ENCODE results near the gene SOWAHB. TPM values are rescaled to one million over a fixed set of nuclear protein-coding genes. Genes with fewer than 3 reads are reported as not detected.

Gene SOWAHB
- total and polyA plus RNA-seq, 8 donors: 0.73 to 29.0 (median 6.1) TPM

DNA sequence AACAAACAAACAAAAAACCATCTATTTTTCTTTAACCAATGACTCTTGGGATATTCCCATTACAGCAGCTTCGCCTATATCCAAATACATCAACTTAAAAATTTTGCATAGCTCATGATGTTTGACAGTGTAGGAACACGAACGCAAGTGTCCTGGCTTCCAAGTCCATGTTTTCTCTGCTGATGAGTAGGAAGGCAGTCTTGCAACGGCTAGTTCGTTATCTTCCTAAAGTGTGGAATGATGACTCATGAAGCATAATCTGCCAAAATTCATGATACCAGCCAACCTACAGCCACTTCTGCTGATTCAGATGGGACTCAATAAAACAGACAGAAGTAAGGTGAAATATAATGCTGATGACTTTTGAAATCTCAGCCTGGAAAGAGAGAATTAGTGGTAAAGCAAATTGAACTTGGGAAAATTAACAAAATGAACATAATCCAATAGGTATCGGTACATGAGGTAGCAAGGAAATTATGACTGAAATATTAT, 45.2 kb upstream of the SOWAHB start:
- H3K9me3 ChIP-seq: no peaks in the 10 kb centered on the region
- DNase-seq: no peak
- peaks cover 0 to 13% (median 9%) of the 10 kb centered on the region in 4 donors for H3K4me1 ChIP-seq
- TF ChIP-seq EP300 (IDR thresholded peaks at IDR 0.05) (no peak), POLR2AphosphoS5 (IDR thresholded peaks at IDR 0.05) (no peak), POLR2A (IDR thresholded peaks at IDR 0.05) (no peak)
- TF ChIP-seq, protein P1, sequence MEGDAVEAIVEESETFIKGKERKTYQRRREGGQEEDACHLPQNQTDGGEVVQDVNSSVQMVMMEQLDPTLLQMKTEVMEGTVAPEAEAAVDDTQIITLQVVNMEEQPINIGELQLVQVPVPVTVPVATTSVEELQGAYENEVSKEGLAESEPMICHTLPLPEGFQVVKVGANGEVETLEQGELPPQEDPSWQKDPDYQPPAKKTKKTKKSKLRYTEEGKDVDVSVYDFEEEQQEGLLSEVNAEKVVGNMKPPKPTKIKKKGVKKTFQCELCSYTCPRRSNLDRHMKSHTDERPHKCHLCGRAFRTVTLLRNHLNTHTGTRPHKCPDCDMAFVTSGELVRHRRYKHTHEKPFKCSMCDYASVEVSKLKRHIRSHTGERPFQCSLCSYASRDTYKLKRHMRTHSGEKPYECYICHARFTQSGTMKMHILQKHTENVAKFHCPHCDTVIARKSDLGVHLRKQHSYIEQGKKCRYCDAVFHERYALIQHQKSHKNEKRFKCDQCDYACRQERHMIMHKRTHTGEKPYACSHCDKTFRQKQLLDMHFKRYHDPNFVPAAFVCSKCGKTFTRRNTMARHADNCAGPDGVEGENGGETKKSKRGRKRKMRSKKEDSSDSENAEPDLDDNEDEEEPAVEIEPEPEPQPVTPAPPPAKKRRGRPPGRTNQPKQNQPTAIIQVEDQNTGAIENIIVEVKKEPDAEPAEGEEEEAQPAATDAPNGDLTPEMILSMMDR (IDR thresholded peaks at IDR 0.05): no peak
- WGBS, 5 donors: 75 to 84% (median 80%) methylated on average over 6 of the region's 6 CpGs
- peaks cover 0 to 4% (median 0%) of the 10 kb centered on the region in 4 donors for H3K36me3 ChIP-seq
- H3K27me3 ChIP-seq: no peaks in the 10 kb centered on the region
- H3K27ac ChIP-seq: no peak overlapping the region
- intact Hi-C loops (cut with DNase I; ENCODE audit: low total_unique reads): loop anchor here (10.0 kb wide), 1 partner anchor 92 kb away; no protein-coding TSS in a partner anchor
- no peak overlapping the region for H3K4me3 ChIP-seq

DNA sequence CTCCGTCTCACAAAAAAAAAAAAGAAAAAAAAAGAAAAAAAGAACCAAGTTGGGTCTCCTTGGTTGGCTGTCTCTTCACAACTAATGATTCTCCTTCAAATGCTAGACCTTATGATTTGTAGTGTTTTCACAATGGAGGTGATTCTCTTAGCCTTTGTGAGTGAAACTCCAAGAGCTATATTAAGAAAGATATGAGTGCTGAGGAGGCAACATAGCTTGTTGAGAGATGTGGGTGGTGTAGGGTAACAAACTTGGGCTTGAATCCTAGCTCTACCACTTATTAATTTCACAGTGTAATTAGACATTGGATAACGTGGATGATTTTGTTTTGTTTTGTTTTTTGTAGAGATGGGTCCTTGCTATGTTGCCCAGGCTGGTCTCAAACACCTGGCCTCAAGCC, 41.2 kb upstream of the SOWAHB start:
- TF ChIP-seq POLR2AphosphoS5 (IDR thresholded peaks at IDR 0.05): no peak
- TF ChIP-seq EP300 (IDR thresholded peaks at IDR 0.05): no peak
- TF ChIP-seq, protein P1 (IDR thresholded peaks at IDR 0.05): no peak
- no peak for TF ChIP-seq POLR2A (IDR thresholded peaks at IDR 0.05)
- intact Hi-C loops (cut with DNase I; ENCODE audit: low total_unique reads): no loop called here
- H3K4me3 ChIP-seq: no peak overlapping the region
- 71 to 88% (median 77%) methylated on average over 2 of the region's 2 CpGs for WGBS, 5 donors
- DNase-seq: no peak
- H3K27ac ChIP-seq: no peak overlapping the region
- peaks cover 0 to 4% (median 0%) of the 10 kb centered on the region in 4 donors for H3K9me3 ChIP-seq
- no peaks in the 10 kb centered on the region for H3K27me3 ChIP-seq
- H3K4me1 ChIP-seq: no peaks in the 10 kb centered on the region
- peaks cover 0 to 4% (median 0%) of the 10 kb centered on the region in 4 donors for H3K36me3 ChIP-seq

DNA sequence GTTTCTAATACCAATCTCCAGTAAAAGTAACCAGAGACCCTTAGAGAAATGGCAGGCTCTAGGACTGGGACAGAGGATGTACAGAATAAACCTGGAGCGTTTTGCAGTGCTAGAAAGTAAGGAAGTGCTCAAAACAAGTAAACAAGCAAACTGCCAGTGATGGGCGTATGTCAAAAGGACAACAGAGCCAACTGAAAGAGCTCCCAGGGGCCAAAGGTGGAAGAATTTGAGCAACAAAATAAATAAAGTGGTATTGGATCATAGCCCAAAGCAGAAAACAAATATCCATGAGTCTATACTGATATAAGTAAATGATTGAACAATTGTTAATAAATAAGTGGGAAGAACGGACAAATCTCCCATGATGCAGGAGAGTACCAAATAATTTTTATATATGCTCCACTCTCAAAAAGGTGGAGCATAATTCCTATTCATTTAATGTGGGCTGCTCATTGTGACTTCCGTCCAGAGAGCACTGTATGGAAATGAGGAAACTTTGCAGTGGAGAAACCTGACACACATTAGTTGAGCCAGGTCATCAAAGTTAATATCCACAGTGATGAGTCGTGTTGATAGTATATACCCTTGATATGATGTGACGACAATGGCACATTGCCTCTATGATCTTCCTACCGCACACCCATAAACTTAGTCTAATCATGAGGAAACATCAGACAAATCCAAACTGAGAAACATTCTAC, 33.8 kb upstream of the SOWAHB start:
- WGBS, 5 donors: 58 to 76% (median 70%) methylated on average over 7 of the region's 7 CpGs
- TF ChIP-seq, protein P1 (IDR thresholded peaks at IDR 0.05): no peak
- TF ChIP-seq EP300 (IDR thresholded peaks at IDR 0.05): no peak
- TF ChIP-seq POLR2A (IDR thresholded peaks at IDR 0.05): no peak
- no peak for TF ChIP-seq POLR2AphosphoS5 (IDR thresholded peaks at IDR 0.05)
- intact Hi-C loops (cut with DNase I; ENCODE audit: low total_unique reads): no loop called here
- no peaks in the 10 kb centered on the region for H3K36me3 ChIP-seq
- peaks cover 0 to 2% (median 0%) of the 10 kb centered on the region in 4 donors for H3K9me3 ChIP-seq
- H3K27ac ChIP-seq: no peak overlapping the region
- H3K4me1 ChIP-seq: no peaks in the 10 kb centered on the region
- DNase-seq: no peak
- H3K4me3 ChIP-seq: no peak overlapping the region
- no peaks in the 10 kb centered on the region for H3K27me3 ChIP-seq

DNA sequence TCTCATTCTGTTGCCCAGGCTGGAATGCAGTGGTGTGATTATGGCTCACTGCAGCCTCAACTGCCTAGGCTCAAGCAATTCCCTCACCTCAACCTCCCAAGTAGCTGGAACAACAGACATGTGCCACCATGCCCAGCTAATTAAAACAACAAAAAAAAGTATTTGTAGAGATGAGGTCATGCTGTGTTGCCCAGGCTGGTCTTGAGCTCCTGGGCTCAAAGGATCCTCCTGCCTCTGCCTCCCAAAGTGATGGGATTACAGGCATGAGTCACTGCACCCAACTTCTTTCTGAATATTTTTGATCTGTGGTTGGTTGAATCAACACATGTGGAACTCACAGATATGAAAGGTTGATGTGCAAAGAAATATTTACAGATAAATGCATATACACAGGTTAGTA, 33.1 kb upstream of the SOWAHB start:
- H3K27ac ChIP-seq: no peak overlapping the region
- H3K4me3 ChIP-seq: no peak overlapping the region
- no peaks in the 10 kb centered on the region for H3K4me1 ChIP-seq
- no peaks in the 10 kb centered on the region for H3K27me3 ChIP-seq
- no peaks in the 10 kb centered on the region for H3K9me3 ChIP-seq
- H3K36me3 ChIP-seq: no peaks in the 10 kb centered on the region
- TF ChIP-seq, protein P1 (IDR thresholded peaks at IDR 0.05): no peak
- no peak for TF ChIP-seq EP300 (IDR thresholded peaks at IDR 0.05)
- DNase-seq: no peak
- intact Hi-C loops (cut with DNase I; ENCODE audit: low total_unique reads): no loop called here

Data from stomach (tissue), 9 donors.